ENCODE data around the gene PIP5KL1. TPM values are rescaled to one million over a fixed set of nuclear protein-coding genes. Genes with fewer than 3 reads are reported as not detected.

PIP5KL1 gene
- total RNA-seq, 3 donors from 2014 or later (not counting 1 experiment from before 2014, with no cell fraction given): 0.52 to 1.4 (median 0.97) TPM

GRCh38 chr9:127937388-127938297 is 7.1 kb upstream of the PIP5KL1 start, which contains the start of gene DPM2:
Gene DPM2 (minus strand): TSS chr9:127937854. CDS start chr9:127937820, 34 bp downstream.
- WGBS (ENCODE audit: insufficient coverage): 8% methylated on average over 60 of the region's 60 CpGs
- Histone ChIP-seq H3K4me3 (ENCODE audit: low read length) (peak within 1 kb of the TSS; percentile 71), H3K27ac (ENCODE audit: low read length) (peak within 1 kb of the TSS; percentile 63), H3K4me1 (ENCODE audit: control insufficient read depth, insufficient read depth, low read length) (peaks cover 30% of the 10 kb centered on the region), H3K27me3 (ENCODE audit: control insufficient read depth, insufficient read depth, low read length) (no peaks in the 10 kb centered on the region), H3K9me3 (ENCODE audit: control insufficient read depth, insufficient read depth, low read length) (no peaks in the 10 kb centered on the region), H3K36me3 (ENCODE audit: control insufficient read depth, insufficient read depth, low read length) (peaks cover 9% of the 10 kb centered on the region)
- intact Hi-C loops (cut with micrococcal nuclease): no loop called here
- Mint-ChIP-seq H3K36me3 (no peaks in the 10 kb centered on the region), H3K4me3 (peak within 1 kb of the TSS; percentile 96), H3K9me3 (no peaks in the 10 kb centered on the region), H3K27ac (peak within 1 kb of the TSS; percentile 89 to 92), H3K4me1 (peaks cover 31 to 40% of the 10 kb centered on the region in 2 donors), H3K27me3 (ENCODE audit: low read depth in 2 of 2) (no peaks in the 10 kb centered on the region)
- no peak for TF ChIP-seq CTCF (IDR thresholded peaks at IDR 0.05)
- DNase-seq: peak; percentile 80 to 95
- ATAC-seq: peak; percentile 94 to 97 (median 94)

- no peaks in the 10 kb centered on the region for H3K9me3 Mint-ChIP-seq
- Histone ChIP-seq H3K4me1 (ENCODE audit: control insufficient read depth, insufficient read depth, low read length) (peaks cover 28% of the 10 kb centered on the region), H3K9me3 (ENCODE audit: control insufficient read depth, insufficient read depth, low read length) (no peaks in the 10 kb centered on the region), H3K36me3 (ENCODE audit: control insufficient read depth, insufficient read depth, low read length) (peaks cover 4% of the 10 kb centered on the region), H3K4me3 (ENCODE audit: low read length) (peak overlapping the region; percentile 71), H3K27ac (ENCODE audit: low read length) (peak overlapping the region; percentile 63), H3K27me3 (ENCODE audit: control insufficient read depth, insufficient read depth, low read length) (no peaks in the 10 kb centered on the region)
- peak in 1 of 2 donors; percentile 60 for DNase-seq
- peak overlapping the region; percentile 96 for H3K4me3 Mint-ChIP-seq
- no peak for ATAC-seq
- no peaks in the 10 kb centered on the region for H3K27me3 Mint-ChIP-seq (ENCODE audit: low read depth in 2 of 2)
- 17% methylated on average over 7 of the region's 7 CpGs for WGBS (ENCODE audit: insufficient coverage)
- no peak for TF ChIP-seq CTCF (IDR thresholded peaks at IDR 0.05)
- H3K36me3 Mint-ChIP-seq: no peaks in the 10 kb centered on the region
- intact Hi-C loops (cut with micrococcal nuclease): no loop called here
- peaks cover 31 to 38% of the 10 kb centered on the region in 2 donors for H3K4me1 Mint-ChIP-seq
- H3K27ac Mint-ChIP-seq: peak overlapping the region; percentile 89 to 92
Measured at GRCh38 chr9:127937056-127937387, 6.4 kb upstream of the PIP5KL1 start.

GRCh38 chr9:127936347-127936852 is 5.8 kb upstream of the PIP5KL1 start:
- intact Hi-C loops (cut with micrococcal nuclease): no loop called here
- DNase-seq: no peak
- H3K4me3 ChIP-seq (ENCODE audit: low read length): no peak overlapping the region

More at GRCh38 chr9:127936347-127936852, 5.8 kb upstream of the PIP5KL1 start:
- no peaks in the 10 kb centered on the region for H3K9me3 Mint-ChIP-seq
- Histone ChIP-seq H3K27ac (ENCODE audit: low read length) (no peak overlapping the region), H3K4me1 (ENCODE audit: control insufficient read depth, insufficient read depth, low read length) (peaks cover 30% of the 10 kb centered on the region), H3K9me3 (ENCODE audit: control insufficient read depth, insufficient read depth, low read length) (no peaks in the 10 kb centered on the region), H3K27me3 (ENCODE audit: control insufficient read depth, insufficient read depth, low read length) (no peaks in the 10 kb centered on the region), H3K36me3 (ENCODE audit: control insufficient read depth, insufficient read depth, low read length) (peaks cover 4% of the 10 kb centered on the region)
- WGBS (ENCODE audit: insufficient coverage): 78% methylated on average over 14 of the region's 14 CpGs
- H3K4me3 Mint-ChIP-seq: peak overlapping the region; percentile 96
- TF ChIP-seq CTCF (IDR thresholded peaks at IDR 0.05): no peak
- peaks cover 33 to 41% of the 10 kb centered on the region in 2 donors for H3K4me1 Mint-ChIP-seq
- H3K36me3 Mint-ChIP-seq: no peaks in the 10 kb centered on the region
- no peaks in the 10 kb centered on the region for H3K27me3 Mint-ChIP-seq (ENCODE audit: low read depth in 2 of 2)
- no peak for ATAC-seq
- H3K27ac Mint-ChIP-seq: peak overlapping the region; percentile 89 to 92
